GM18505 (cell line): ENCODE results near the gene DCLRE1A.

Source experiments
- ATAC-seq: cut with Tn5 transposase; IDR thresholded peaks from one replicate; pipeline ENCODE4 v1.9.1; 2021; ENCODE audit not compliant: unreplicated experiment
- POLR2A ChIP-seq: IDR thresholded peaks from 4 replicates; pipeline ENCODE4 v1.6.1; 2011; ENCODE audit warnings: borderline replicate concordance; ENCODE audit not compliant: insufficient read depth, insufficient read length; ENCODE audit errors: extremely low read depth

DCLRE1A gene

DNA sequence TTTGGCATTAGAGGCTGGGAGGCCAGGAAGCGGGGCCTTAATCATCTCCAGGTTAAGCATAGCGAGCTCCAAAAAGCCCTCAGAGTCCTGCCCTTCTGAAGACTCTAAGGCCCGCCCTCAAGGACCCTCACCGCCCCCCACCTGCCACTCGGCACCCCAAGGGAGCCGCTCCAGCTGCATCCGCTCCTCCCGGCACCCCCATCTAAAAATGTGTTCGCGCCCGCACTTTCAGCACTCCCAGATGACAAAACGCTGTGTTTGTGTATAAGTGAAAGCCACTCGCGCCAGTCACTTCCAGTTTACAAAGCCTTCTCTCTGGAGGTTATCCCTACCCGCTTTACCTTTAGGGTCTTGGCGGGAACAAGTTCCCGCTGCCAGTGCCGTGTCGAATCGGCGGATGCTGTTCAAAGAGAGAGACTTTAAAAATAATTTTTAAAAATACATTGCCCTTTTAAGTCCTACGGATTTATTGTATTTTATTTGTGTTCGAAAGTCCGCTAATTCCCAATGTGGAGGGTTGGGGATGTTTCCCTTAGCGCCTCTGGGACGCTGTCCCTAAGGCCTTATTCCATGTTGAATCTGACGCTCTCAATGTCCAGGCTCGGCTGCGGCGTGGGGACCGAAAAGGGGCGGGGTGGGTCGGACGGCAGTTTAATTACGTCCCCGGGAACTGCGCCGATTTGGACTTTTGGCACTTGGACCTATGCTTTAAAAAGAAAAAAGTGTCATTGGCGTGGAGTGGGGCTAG, at the start of gene DCLRE1A, which contains the start of gene NHLRC2:
Gene DCLRE1A, minus strand, starts transcription at position 70 of the 748 bp plus-strand sequence. CDS start 900 bp downstream, outside the sequence.
Gene NHLRC2, plus strand, starts transcription at position 649 of the 748 bp plus-strand sequence. CDS start 212 bp downstream, outside the sequence.
- no peak for TF ChIP-seq POLR2A
- peak; percentile 46 for ATAC-seq

DNA sequence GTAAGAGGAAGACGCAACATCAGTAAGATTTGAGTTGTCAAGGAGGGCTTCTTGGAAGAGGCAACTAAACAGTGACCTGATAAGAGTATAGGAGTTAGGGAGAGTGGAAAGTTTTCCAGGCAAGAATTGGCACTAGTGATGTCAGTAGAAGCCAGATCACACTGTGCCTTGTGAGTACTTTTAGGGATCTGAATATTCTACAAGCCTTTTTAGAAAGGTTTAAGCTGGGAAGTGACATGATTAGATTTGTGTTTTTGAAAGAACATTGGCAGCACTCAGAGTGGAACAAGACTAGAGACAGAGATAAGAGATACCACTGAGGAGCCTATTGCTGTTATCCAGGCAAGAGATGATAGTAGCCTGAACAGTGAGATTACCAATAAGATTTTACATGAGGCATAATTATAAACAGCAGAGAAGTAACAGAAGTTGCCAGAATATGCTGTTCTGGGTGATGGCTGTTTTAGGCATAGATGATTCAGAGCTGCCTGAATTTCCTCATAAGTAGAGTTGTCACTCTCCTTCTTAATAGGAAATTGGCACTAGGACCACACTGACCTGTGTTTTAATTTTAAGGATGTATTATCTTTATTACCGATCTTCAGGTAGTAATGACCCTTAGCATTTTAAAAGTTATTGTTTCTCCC, 46.2 kb upstream of the DCLRE1A start:
- no peak for ATAC-seq
- no peak for TF ChIP-seq POLR2A

DNA sequence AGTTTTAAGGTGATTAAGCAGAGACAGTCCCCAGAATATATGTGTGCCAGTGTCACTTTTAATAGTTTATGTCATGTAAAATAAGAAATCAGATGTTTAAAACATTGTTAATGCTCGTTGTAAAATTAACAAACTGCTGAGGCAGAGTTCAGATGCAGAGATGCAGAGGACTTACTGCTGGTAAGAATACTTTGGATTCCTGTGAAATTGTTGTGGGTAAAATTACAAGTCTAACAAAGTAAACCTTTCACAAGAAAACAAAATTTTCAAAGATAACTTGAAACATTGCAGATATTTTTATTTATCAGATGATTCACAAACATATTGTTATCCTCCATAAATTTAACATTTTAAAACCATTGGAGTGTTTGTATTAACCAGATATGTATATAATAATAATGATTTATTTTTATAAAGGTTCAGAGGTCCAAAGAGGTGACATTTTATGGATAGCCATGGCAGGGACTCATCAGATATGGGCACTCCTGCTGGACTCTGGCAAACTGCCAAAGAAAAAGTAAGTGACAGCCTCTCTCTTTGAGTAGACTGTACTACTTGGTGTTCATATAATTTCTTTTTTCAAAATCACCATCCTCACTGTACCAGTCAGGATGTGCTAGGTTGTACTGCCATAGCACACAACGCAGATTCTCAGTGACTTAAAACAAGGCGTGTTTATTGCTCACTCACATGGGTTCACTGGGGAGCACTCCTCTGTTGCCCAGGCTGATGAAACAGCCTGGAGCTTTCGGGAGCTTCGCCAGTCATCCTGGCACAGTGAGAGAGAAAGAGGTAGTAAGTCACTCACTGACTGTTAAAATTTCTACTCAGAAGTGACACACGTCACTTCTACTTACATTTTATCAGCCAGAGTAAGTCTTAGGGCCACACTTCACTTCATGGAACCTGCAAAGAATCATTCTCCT, 44.1 kb upstream of the DCLRE1A start:
- ATAC-seq = no peak
- TF ChIP-seq POLR2A = no peak

DNA sequence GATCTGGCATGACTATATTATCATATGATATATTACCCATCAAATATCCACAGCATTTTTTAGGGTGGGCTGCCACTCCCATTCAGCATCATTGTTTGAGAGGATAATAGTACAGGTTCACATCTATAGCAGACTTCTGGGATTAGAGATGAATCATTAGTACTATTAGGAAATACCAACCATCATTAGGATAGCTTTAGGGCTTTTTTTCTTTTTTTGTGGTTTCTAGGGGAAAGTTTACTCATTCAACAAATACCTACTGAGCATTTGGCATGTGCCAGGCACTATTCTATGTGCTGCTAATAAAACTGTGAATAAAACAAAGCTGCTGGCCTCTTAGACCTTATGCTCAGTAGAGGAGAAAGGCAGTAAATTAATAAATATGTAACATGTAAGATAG, 41.1 kb upstream of the DCLRE1A start:
- ATAC-seq = no peak
- no peak for TF ChIP-seq POLR2A

DNA sequence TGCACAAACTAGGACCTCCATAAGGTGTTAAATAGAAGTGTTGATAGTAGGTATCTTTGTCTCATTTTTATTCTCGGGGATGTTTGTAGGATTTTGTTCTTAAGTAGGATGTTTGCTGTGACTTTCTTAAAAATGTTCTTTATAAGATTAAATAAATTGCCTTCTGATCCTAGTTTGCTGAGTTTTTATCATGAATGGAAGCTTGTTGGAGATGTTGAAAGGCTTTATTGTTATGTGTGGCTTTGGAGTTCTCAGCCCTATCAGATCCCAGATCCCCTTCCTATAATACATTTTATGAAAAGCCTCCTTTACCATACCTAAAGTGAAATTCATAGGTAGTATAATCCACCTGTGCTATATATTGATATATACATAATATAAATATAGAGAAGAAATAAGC, 40.7 kb upstream of the DCLRE1A start:
- no peak for ATAC-seq
- no peak for TF ChIP-seq POLR2A

DNA sequence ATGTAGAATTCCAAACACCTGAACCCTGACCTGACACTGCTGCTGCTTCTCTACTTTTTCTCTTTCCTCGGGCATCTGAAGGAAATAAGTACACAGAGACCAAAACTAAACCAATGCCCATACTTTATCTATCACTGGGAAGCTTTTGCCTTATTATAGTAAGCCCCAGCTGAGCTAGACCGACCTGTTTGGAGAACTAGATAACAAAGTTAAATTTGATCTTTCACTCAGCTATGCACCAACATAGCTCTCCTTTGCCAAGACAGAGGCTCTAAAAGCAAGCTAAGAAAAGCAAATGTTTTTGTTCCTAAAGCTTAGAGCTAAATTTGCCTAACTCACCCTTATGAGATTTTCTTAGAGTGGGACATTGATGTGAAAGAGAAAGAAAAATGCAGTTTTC, 39.7 kb upstream of the DCLRE1A start:
- ATAC-seq = no peak
- no peak for TF ChIP-seq POLR2A

DNA sequence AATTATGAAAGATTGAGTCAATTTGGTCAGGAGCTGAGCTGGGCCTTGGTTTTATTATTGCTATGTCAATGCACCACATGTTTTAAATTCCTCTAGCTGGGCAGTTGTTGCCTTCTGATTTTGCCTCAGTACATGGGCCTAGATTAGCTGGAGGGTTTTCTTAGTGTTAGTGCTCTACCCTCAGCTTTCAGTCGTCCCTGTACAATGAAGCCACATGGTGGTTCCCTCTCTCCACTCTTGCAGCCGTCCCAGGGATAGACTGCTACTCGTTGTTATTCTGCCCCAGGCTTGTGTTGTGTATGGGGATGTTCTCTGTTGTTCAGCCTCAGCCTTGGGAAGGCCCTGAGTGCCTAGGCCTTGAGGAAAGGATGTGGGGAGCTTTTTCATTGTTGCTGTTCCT, 37.6 kb upstream of the DCLRE1A start:
- TF ChIP-seq POLR2A = no peak
- ATAC-seq = no peak

DNA sequence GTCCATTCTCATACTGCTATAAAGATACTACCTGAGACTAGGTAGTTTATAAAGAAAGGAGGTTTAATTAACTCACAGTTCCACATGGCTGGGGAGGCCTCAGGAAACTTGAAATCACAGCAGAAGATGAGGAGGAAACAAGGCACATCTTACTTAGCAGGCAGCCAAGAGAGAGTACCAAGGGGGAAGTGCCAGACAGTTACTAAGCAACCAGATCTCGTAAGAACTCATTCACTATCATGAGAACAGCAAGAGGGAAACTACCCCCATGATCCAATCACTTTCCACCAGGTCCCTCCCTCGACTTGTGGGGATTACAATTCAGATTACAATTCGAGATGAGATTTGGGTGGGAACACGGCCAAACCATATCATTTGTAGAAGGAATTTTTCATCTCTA, 36.9 kb upstream of the DCLRE1A start:
- no peak for ATAC-seq
- TF ChIP-seq POLR2A = no peak

DNA sequence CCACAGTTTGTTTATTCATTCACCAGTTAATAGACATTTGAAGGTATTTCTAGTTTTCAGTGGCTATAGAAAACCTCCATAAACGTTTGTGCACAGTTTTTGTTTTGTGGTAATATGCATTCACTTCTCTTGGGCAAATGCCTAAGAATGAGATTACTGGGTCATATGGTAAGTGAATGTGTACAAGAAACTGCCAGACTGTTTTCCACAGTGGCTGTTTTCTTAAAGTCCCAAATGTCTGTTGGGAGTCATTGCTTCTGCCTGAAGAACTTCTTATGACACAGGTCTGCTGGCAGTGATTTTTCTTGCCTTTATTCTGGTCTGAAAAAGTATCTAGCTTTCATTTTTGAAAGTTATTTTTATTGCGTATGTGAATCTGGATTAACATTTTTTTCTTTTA, 36.0 kb upstream of the DCLRE1A start:
- ATAC-seq = no peak
- TF ChIP-seq POLR2A = no peak

DNA sequence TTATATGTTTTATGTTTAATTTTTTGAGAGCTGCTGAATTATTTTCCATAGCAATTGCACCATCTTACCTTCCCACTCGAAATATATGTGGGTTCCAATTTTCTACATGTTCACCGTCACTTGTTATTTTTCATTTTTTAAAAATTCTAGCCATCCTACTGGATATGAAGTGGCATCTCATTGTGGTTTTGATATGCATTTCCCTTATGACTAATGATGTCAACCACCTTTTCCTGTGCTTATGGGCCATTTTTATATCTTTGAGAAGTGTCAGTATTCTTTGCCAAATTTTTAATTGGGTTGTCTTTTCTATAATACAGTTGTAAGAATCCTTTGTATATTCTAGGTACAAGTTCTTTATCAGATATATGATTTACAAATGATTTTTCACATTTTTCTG, 28.4 kb upstream of the DCLRE1A start:
- ATAC-seq = no peak
- TF ChIP-seq POLR2A = no peak

DNA sequence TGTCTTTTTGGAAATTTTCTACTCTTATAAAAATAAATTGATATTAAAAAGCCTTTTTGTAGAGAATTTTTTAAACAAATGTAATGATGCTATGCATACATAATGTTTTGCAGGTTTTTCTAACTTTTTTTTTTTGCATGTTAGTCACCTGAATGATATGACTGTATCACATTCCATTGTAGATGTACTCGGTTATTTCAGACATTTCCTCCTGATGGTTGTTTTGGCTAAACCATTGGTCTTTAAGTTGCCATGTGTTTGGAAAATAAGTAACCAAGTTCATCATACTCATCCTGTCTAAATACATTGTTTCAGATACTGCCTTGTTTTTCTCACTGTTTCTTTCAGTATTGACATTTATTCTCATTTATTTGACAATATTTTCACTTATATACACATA, 26.4 kb upstream of the DCLRE1A start:
- ATAC-seq = peak; percentile 38
- no peak for TF ChIP-seq POLR2A

DNA sequence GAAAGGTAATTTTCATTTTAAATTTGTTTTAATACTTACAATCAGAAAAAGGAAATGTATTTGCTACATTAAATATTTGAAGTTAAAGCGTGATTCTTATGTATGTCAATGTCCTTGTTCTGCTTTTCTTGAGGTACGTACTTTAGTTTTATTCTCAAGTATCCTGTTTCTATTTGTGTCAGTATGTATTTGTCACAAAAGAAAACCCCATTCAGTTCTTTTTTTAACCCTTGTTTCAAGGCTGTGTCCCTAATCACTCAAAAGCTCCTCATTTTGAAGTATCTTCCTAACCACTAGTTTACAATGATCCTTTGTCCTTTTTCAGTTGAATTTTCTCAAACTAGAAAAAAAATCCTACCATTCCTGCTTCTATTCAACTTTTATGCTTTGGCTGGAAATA, 25.8 kb upstream of the DCLRE1A start:
- ATAC-seq = peak; percentile 77
- no peak for TF ChIP-seq POLR2A

DNA sequence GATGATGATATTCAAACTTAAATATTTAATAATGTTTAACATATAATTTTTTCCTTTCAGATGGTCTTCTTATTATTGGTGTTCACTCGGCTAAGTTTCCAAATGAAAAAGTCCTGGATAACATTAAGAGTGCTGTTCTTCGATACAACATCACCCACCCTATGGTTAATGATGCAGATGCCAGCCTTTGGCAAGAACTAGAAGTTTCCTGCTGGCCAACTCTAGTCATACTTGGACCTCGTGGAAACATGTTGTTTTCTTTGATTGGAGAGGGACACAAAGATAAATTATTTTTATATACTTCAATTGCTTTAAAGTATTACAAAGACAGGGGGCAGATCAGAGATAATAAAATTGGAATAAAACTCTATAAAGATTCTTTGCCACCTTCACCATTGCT, 22.6 kb upstream of the DCLRE1A start:
- TF ChIP-seq POLR2A = no peak
- no peak for ATAC-seq

DNA sequence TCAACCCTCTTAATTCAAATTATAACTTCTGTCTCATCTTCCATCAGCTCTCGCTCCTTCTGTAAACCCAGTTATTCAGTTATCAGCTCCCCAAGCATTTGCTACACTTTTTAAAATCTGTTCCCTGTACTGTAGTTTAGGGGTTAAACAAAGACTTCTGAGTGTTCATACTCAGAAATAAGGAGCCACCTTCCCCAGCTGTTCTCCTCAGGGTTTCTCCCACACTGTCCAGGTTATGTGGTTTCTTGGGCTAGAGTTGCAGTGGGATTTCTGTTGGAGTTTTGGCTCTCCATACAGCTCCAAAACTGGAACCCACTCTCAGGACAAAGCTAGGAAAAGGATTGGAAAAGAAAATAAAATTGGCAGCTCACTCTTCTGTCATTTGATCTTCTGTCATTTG, 21.3 kb upstream of the DCLRE1A start:
- no peak for TF ChIP-seq POLR2A
- no peak for ATAC-seq
